Ishikawa (cell line): ENCODE data around the gene MESP2.

Experiments
- CEBPB ChIP-seq: IDR thresholded peaks from 2 replicates; pipeline ENCODE4 v1.6.1; 2012
- CREB1 ChIP-seq: IDR thresholded peaks from 2 replicates; pipeline ENCODE4 v1.6.1; 2012; ENCODE audit warnings: low read depth
- EGR1 ChIP-seq: IDR thresholded peaks from 2 replicates; pipeline ENCODE4 v1.6.1; 2012
- EP300 ChIP-seq: IDR thresholded peaks from 2 replicates; pipeline ENCODE4 v1.6.1; 2012; ENCODE audit warnings: borderline replicate concordance
- FOXM1 ChIP-seq: IDR thresholded peaks from 2 replicates; pipeline ENCODE4 v1.6.1; 2012; ENCODE audit warnings: low read depth, borderline replicate concordance
- NFIC ChIP-seq: IDR thresholded peaks from 2 replicates; pipeline ENCODE4 v1.6.1; 2012
- RAD21 ChIP-seq: IDR thresholded peaks from 2 replicates; pipeline ENCODE4 v1.6.1; 2012; ENCODE audit warnings: low read depth
- TAF1 ChIP-seq: IDR thresholded peaks from 2 replicates; pipeline ENCODE4 v1.6.1; 2012; ENCODE audit warnings: low read depth, mild to moderate bottlenecking
- TCF12 ChIP-seq: IDR thresholded peaks from 2 replicates; pipeline ENCODE4 v1.6.1; 2012; ENCODE audit warnings: low read depth
- TEAD4 ChIP-seq: IDR thresholded peaks from 2 replicates; pipeline ENCODE4 v1.6.1; 2012
- YY1 ChIP-seq: IDR thresholded peaks from 2 replicates; pipeline ENCODE4 v1.6.1; 2012; ENCODE audit warnings: low read depth
- ZBTB7A ChIP-seq: IDR thresholded peaks from 2 replicates; pipeline ENCODE4 v1.6.1; 2012; ENCODE audit warnings: low read depth
- TF ChIP-seq, protein P1 (sequence below): IDR thresholded peaks from 2 replicates; pipeline ENCODE4 v1.6.1; 2012
- TF ChIP-seq, protein P2 (sequence below): IDR thresholded peaks from 2 replicates; pipeline ENCODE4 v1.6.1; 2012; ENCODE audit warnings: low read depth, mild to moderate bottlenecking
- TF ChIP-seq, protein P3 (sequence below): IDR thresholded peaks from 2 replicates; pipeline ENCODE4 v1.6.1; 2012

Gene MESP2

GRCh38 chr15:89817701-89818280, 41.7 kb downstream of the MESP2 start:
- TF ChIP-seq CREB1 (no peak), TEAD4 (no peak), FOXM1 (no peak), EGR1 (no peak), CEBPB (no peak), RAD21 (no peak), TCF12 (no peak), NFIC (no peak)
- TF ChIP-seq, protein P1, sequence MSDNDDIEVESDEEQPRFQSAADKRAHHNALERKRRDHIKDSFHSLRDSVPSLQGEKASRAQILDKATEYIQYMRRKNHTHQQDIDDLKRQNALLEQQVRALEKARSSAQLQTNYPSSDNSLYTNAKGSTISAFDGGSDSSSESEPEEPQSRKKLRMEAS: no peak

- TF ChIP-seq TCF12 (no peak), ZBTB7A (no peak), NFIC (no peak), FOXM1 (no peak), TAF1 (no peak), TEAD4 (no peak), EP300 (no peak), EGR1 (no peak), RAD21 (no peak), CREB1 (no peak), CEBPB (no peak), YY1 (no peak)
- TF ChIP-seq, protein P2, sequence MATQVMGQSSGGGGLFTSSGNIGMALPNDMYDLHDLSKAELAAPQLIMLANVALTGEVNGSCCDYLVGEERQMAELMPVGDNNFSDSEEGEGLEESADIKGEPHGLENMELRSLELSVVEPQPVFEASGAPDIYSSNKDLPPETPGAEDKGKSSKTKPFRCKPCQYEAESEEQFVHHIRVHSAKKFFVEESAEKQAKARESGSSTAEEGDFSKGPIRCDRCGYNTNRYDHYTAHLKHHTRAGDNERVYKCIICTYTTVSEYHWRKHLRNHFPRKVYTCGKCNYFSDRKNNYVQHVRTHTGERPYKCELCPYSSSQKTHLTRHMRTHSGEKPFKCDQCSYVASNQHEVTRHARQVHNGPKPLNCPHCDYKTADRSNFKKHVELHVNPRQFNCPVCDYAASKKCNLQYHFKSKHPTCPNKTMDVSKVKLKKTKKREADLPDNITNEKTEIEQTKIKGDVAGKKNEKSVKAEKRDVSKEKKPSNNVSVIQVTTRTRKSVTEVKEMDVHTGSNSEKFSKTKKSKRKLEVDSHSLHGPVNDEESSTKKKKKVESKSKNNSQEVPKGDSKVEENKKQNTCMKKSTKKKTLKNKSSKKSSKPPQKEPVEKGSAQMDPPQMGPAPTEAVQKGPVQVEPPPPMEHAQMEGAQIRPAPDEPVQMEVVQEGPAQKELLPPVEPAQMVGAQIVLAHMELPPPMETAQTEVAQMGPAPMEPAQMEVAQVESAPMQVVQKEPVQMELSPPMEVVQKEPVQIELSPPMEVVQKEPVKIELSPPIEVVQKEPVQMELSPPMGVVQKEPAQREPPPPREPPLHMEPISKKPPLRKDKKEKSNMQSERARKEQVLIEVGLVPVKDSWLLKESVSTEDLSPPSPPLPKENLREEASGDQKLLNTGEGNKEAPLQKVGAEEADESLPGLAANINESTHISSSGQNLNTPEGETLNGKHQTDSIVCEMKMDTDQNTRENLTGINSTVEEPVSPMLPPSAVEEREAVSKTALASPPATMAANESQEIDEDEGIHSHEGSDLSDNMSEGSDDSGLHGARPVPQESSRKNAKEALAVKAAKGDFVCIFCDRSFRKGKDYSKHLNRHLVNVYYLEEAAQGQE: no peak
- TF ChIP-seq, protein P1: no peak
- TF ChIP-seq, protein P3, sequence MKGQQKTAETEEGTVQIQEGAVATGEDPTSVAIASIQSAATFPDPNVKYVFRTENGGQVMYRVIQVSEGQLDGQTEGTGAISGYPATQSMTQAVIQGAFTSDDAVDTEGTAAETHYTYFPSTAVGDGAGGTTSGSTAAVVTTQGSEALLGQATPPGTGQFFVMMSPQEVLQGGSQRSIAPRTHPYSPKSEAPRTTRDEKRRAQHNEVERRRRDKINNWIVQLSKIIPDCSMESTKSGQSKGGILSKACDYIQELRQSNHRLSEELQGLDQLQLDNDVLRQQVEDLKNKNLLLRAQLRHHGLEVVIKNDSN: no peak
Measured at GRCh38 chr15:89818287-89818686, 42.2 kb downstream of the MESP2 start.

- TF ChIP-seq, protein P3: no peak
- TF ChIP-seq RAD21 (no peak), FOXM1 (no peak), YY1 (no peak), CEBPB (no peak), EP300 (no peak)
Measured at GRCh38 chr15:89820666-89821611, 44.8 kb downstream of the MESP2 start.

DNA sequence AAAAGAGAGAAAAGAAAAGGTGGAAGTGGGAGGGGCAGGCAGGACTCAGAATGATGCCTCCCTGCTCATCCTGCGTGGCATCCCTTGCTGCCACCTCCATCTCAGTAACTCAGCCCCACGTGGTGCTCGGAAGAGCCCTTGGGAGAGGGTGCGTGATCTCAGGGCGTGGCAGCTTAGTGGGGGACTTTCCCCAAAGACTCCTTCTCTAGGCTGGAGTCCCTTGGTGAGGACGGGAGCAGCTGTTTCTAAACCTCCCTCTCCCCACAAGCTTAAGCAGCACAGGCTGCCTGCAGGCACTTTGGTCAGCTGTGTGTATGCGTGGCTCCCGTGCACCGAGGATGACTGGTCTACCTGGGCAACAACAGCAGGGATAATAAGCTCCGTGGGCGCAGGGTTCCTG, 45.9 kb downstream of the MESP2 start:
- no peak for TF ChIP-seq FOXM1
- TF ChIP-seq CEBPB: no peak
- no peak for TF ChIP-seq EP300
- TF ChIP-seq TCF12: no peak
- no peak for TF ChIP-seq CREB1
- TF ChIP-seq, protein P3: no peak
- no peak for TF ChIP-seq EGR1
- TF ChIP-seq RAD21: no peak
- TF ChIP-seq, protein P1: no peak

- no peak for TF ChIP-seq EGR1
- TF ChIP-seq, protein P2: no peak
- no peak for TF ChIP-seq EP300
- TF ChIP-seq CEBPB: no peak
- no peak for TF ChIP-seq TCF12
- TF ChIP-seq, protein P3: no peak
- TF ChIP-seq FOXM1: no peak
- TF ChIP-seq TAF1: no peak
- no peak for TF ChIP-seq CREB1
- TF ChIP-seq, protein P1: no peak
Measured at GRCh38 chr15:89822611-89822950, 46.4 kb downstream of the MESP2 start.
